Stimulated activated naive CD4-positive, alpha-beta T cell (primary cell): ENCODE results near the gene FAM120A.

Experiments used
- DNase-seq, 6 experiments: peaks; one replicate each; lab custom pipeline; 2025; lab: John Stamatoyannopoulos, UW

FAM120A gene

GRCh38 chr9:93560991-93561390, 109.5 kb downstream of the FAM120A start:
- no peak for DNase-seq

- no peak for DNase-seq
Measured at GRCh38 chr9:93562157-93562556, 110.7 kb downstream of the FAM120A start.

- no peak for DNase-seq
Measured at GRCh38 chr9:93565089-93565488, 113.6 kb downstream of the FAM120A start.

- DNase-seq: peak; percentile 96 to 98 (median 97)
Measured at GRCh38 chr9:93566408-93567270, 115.2 kb downstream of the FAM120A start.

- peak in 1 of 6 experiments; percentile 61 for DNase-seq
Measured at GRCh38 chr9:93567271-93567959, 115.9 kb downstream of the FAM120A start.

- no peak for DNase-seq
Measured at GRCh38 chr9:93568169-93568568, 116.7 kb downstream of the FAM120A start.

- DNase-seq: no peak
Measured at GRCh38 chr9:93569621-93570174, 118.2 kb downstream of the FAM120A start.

- no peak for DNase-seq
Measured at GRCh38 chr9:93572221-93572620, 120.7 kb downstream of the FAM120A start.

GRCh38 chr9:93572636-93573515, 121.4 kb downstream of the FAM120A start:
- no peak for DNase-seq

- no peak for DNase-seq
Measured at GRCh38 chr9:93573516-93573828, 122.0 kb downstream of the FAM120A start.

GRCh38 chr9:93574091-93574899, 122.8 kb downstream of the FAM120A start:
- no peak for DNase-seq

GRCh38 chr9:93574900-93575795, 123.7 kb downstream of the FAM120A start:
- DNase-seq: no peak

- DNase-seq: peak; percentile 18 to 61 (median 50)
Measured at GRCh38 chr9:93575796-93576257, 124.3 kb downstream of the FAM120A start.

- DNase-seq: peak in 4 of 6 experiments; percentile 21 to 61 (median 50)
Measured at GRCh38 chr9:93576258-93577077, 125.0 kb downstream of the FAM120A start, which contains the start of gene PHF2. PHF2 (plus strand) TSS chr9:93576584; CDS start chr9:93576774, 190 bp downstream.

- DNase-seq: peak in 4 of 6 experiments; percentile 20 to 47 (median 32)
Measured at GRCh38 chr9:93577078-93577974, 125.8 kb downstream of the FAM120A start.

- DNase-seq: peak in 1 of 6 experiments; percentile 13
Measured at GRCh38 chr9:93577975-93578682, 126.6 kb downstream of the FAM120A start.

- no peak for DNase-seq
Measured at GRCh38 chr9:93578844-93579243, 127.4 kb downstream of the FAM120A start.
